ENCODE data around the gene PLEKHM3. TPM values are rescaled to one million over a fixed set of nuclear protein-coding genes. Genes with fewer than 3 reads are reported as not detected.
A peak's percentile ranks its signal among the peaks of the same experiment; 100 is the strongest.

The PLEKHM3 gene
- total RNA-seq: 6.4 and 7.3 TPM in 2 replicates

GRCh38 chr2:208025037-208025813, at the start of gene PLEKHM3:
Gene PLEKHM3 (minus strand): TSS chr2:208025527. CDS start chr2:208001639, 23,888 bp downstream.
- Mint-ChIP-seq H3K27me3 (ENCODE audit: insufficient read depth) (no peaks in the 10 kb centered on the region), H3K9me3 (no peaks in the 10 kb centered on the region), H3K4me1 (ENCODE audit: low read depth) (peaks cover 17% of the 10 kb centered on the region), H3K4me3 (peak within 1 kb of the TSS; percentile 95), H3K36me3 (ENCODE audit: low read depth) (no peaks in the 10 kb centered on the region), H3K27ac (peak within 1 kb of the TSS; percentile 79)
- peak; percentile 73 for DNase-seq (ENCODE audit: low spot score)
- intact Hi-C loops (cut with micrococcal nuclease): loop anchor here (1.0 to 5.0 kb wide), 5 partner anchors 227 to 1260 kb away; partner anchors contain the start of genes CCNYL1, CREB1, FASTKD2 and MDH1B

- H3K36me3 Mint-ChIP-seq (ENCODE audit: low read depth): no peaks in the 10 kb centered on the region
- no peaks in the 10 kb centered on the region for H3K9me3 Mint-ChIP-seq
- H3K4me3 Mint-ChIP-seq: no peak overlapping the region
- no peak for DNase-seq (ENCODE audit: low spot score)
- no peak overlapping the region for H3K27ac Mint-ChIP-seq
- H3K4me1 Mint-ChIP-seq (ENCODE audit: low read depth): no peaks in the 10 kb centered on the region
- H3K27me3 Mint-ChIP-seq (ENCODE audit: insufficient read depth): peaks cover 6% of the 10 kb centered on the region
- intact Hi-C loops (cut with micrococcal nuclease): no loop called here
These were observed 49.5 kb upstream of the PLEKHM3 start for GRCh38 chr2:208074610-208075356.

- no peak overlapping the region for H3K4me3 Mint-ChIP-seq
- peak; percentile 19 for DNase-seq (ENCODE audit: low spot score)
- H3K4me1 Mint-ChIP-seq (ENCODE audit: low read depth): no peaks in the 10 kb centered on the region
- no peak overlapping the region for H3K27ac Mint-ChIP-seq
- no peaks in the 10 kb centered on the region for H3K9me3 Mint-ChIP-seq
- H3K27me3 Mint-ChIP-seq (ENCODE audit: insufficient read depth): peaks cover 5% of the 10 kb centered on the region
- no peaks in the 10 kb centered on the region for H3K36me3 Mint-ChIP-seq (ENCODE audit: low read depth)
- intact Hi-C loops (cut with micrococcal nuclease): loop anchor here (1.0 kb wide), 3 partner anchors 32 to 1379 kb away; no protein-coding TSS in a partner anchor
These were observed 47.0 kb upstream of the PLEKHM3 start for GRCh38 chr2:208072250-208072892.

GRCh38 chr2:208069186-208069585, 43.9 kb upstream of the PLEKHM3 start:
- intact Hi-C loops (cut with micrococcal nuclease): no loop called here
- H3K27ac Mint-ChIP-seq: no peak overlapping the region

GRCh38 chr2:208066016-208066415, 40.7 kb upstream of the PLEKHM3 start:
- DNase-seq (ENCODE audit: low spot score): no peak
- no peaks in the 10 kb centered on the region for H3K4me1 Mint-ChIP-seq (ENCODE audit: low read depth)
- peaks cover 6% of the 10 kb centered on the region for H3K27me3 Mint-ChIP-seq (ENCODE audit: insufficient read depth)
- no peaks in the 10 kb centered on the region for H3K9me3 Mint-ChIP-seq
- no peaks in the 10 kb centered on the region for H3K36me3 Mint-ChIP-seq (ENCODE audit: low read depth)
- H3K27ac Mint-ChIP-seq: no peak overlapping the region
- intact Hi-C loops (cut with micrococcal nuclease): no loop called here
- no peak overlapping the region for H3K4me3 Mint-ChIP-seq

More at GRCh38 chr2:208069186-208069585, 43.9 kb upstream of the PLEKHM3 start:
- Mint-ChIP-seq H3K9me3 (no peaks in the 10 kb centered on the region), H3K36me3 (ENCODE audit: low read depth) (no peaks in the 10 kb centered on the region), H3K4me3 (no peak overlapping the region), H3K27me3 (ENCODE audit: insufficient read depth) (peaks cover 7% of the 10 kb centered on the region), H3K4me1 (ENCODE audit: low read depth) (no peaks in the 10 kb centered on the region)
- no peak for DNase-seq (ENCODE audit: low spot score)

GRCh38 chr2:208065476-208065875, 40.1 kb upstream of the PLEKHM3 start:
- intact Hi-C loops (cut with micrococcal nuclease): no loop called here
- Mint-ChIP-seq H3K36me3 (ENCODE audit: low read depth) (no peaks in the 10 kb centered on the region), H3K4me1 (ENCODE audit: low read depth) (no peaks in the 10 kb centered on the region), H3K27ac (no peak overlapping the region), H3K27me3 (ENCODE audit: insufficient read depth) (peaks cover 4% of the 10 kb centered on the region), H3K9me3 (no peaks in the 10 kb centered on the region), H3K4me3 (no peak overlapping the region)
- DNase-seq (ENCODE audit: low spot score): no peak

GRCh38 chr2:208064220-208064961, 39.1 kb upstream of the PLEKHM3 start:
- no peak overlapping the region for H3K27ac Mint-ChIP-seq
- intact Hi-C loops (cut with micrococcal nuclease): no loop called here
- DNase-seq (ENCODE audit: low spot score): no peak

GRCh38 chr2:208062961-208063360, 37.6 kb upstream of the PLEKHM3 start:
- H3K27ac Mint-ChIP-seq: no peak overlapping the region
- H3K4me1 Mint-ChIP-seq (ENCODE audit: low read depth): no peaks in the 10 kb centered on the region
- H3K36me3 Mint-ChIP-seq (ENCODE audit: low read depth): no peaks in the 10 kb centered on the region
- H3K9me3 Mint-ChIP-seq: no peaks in the 10 kb centered on the region
- peaks cover 4% of the 10 kb centered on the region for H3K27me3 Mint-ChIP-seq (ENCODE audit: insufficient read depth)
- DNase-seq (ENCODE audit: low spot score): no peak
- no peak overlapping the region for H3K4me3 Mint-ChIP-seq
- intact Hi-C loops (cut with micrococcal nuclease): loop anchor here (1.0 kb wide), 1 partner anchor 317 kb away; no protein-coding TSS in a partner anchor

More at GRCh38 chr2:208064220-208064961, 39.1 kb upstream of the PLEKHM3 start:
- Mint-ChIP-seq H3K4me3 (no peak overlapping the region), H3K27me3 (ENCODE audit: insufficient read depth) (peaks cover 4% of the 10 kb centered on the region), H3K9me3 (no peaks in the 10 kb centered on the region), H3K36me3 (ENCODE audit: low read depth) (no peaks in the 10 kb centered on the region), H3K4me1 (ENCODE audit: low read depth) (no peaks in the 10 kb centered on the region)

GRCh38 chr2:208062113-208062512, 36.8 kb upstream of the PLEKHM3 start:
- no peaks in the 10 kb centered on the region for H3K4me1 Mint-ChIP-seq (ENCODE audit: low read depth)
- no peak overlapping the region for H3K4me3 Mint-ChIP-seq
- H3K9me3 Mint-ChIP-seq: no peaks in the 10 kb centered on the region
- H3K27ac Mint-ChIP-seq: no peak overlapping the region
- H3K27me3 Mint-ChIP-seq (ENCODE audit: insufficient read depth): peaks cover 4% of the 10 kb centered on the region
- H3K36me3 Mint-ChIP-seq (ENCODE audit: low read depth): no peaks in the 10 kb centered on the region
- DNase-seq (ENCODE audit: low spot score): no peak
- intact Hi-C loops (cut with micrococcal nuclease): loop anchor here (1.0 kb wide), 1 partner anchor 316 kb away; no protein-coding TSS in a partner anchor

GRCh38 chr2:208057108-208057507, 31.8 kb upstream of the PLEKHM3 start:
- no peak for DNase-seq (ENCODE audit: low spot score)
- Mint-ChIP-seq H3K9me3 (no peaks in the 10 kb centered on the region), H3K4me3 (no peak overlapping the region), H3K4me1 (ENCODE audit: low read depth) (no peaks in the 10 kb centered on the region), H3K27ac (no peak overlapping the region), H3K27me3 (ENCODE audit: insufficient read depth) (peaks cover 2% of the 10 kb centered on the region), H3K36me3 (ENCODE audit: low read depth) (no peaks in the 10 kb centered on the region)
- intact Hi-C loops (cut with micrococcal nuclease): no loop called here

- H3K27me3 Mint-ChIP-seq (ENCODE audit: insufficient read depth): peaks cover 9% of the 10 kb centered on the region
- H3K4me1 Mint-ChIP-seq (ENCODE audit: low read depth): no peaks in the 10 kb centered on the region
- no peaks in the 10 kb centered on the region for H3K9me3 Mint-ChIP-seq
- H3K27ac Mint-ChIP-seq: no peak overlapping the region
- intact Hi-C loops (cut with micrococcal nuclease): no loop called here
- no peak overlapping the region for H3K4me3 Mint-ChIP-seq
- DNase-seq (ENCODE audit: low spot score): no peak
- no peaks in the 10 kb centered on the region for H3K36me3 Mint-ChIP-seq (ENCODE audit: low read depth)
These were observed 24.1 kb upstream of the PLEKHM3 start for GRCh38 chr2:208049441-208049840.

- intact Hi-C loops (cut with micrococcal nuclease): no loop called here
- no peaks in the 10 kb centered on the region for H3K4me1 Mint-ChIP-seq (ENCODE audit: low read depth)
- H3K27ac Mint-ChIP-seq: no peak overlapping the region
- H3K27me3 Mint-ChIP-seq (ENCODE audit: insufficient read depth): peaks cover 9% of the 10 kb centered on the region
- H3K9me3 Mint-ChIP-seq: no peaks in the 10 kb centered on the region
- H3K36me3 Mint-ChIP-seq (ENCODE audit: low read depth): no peaks in the 10 kb centered on the region
- no peak overlapping the region for H3K4me3 Mint-ChIP-seq
- no peak for DNase-seq (ENCODE audit: low spot score)
These were observed 23.7 kb upstream of the PLEKHM3 start for GRCh38 chr2:208049006-208049405.
